Keratinocyte (primary cell): Measurements from ENCODE around the gene ARHGAP32.

Experiments
- CTCF ChIP-seq, 3 experiments: IDR thresholded peaks in 1 of 3; conservative IDR thresholded peaks in 1 of 3; optimal IDR thresholded peaks in 1 of 3; 2 replicates in 2 of 3; 3 replicates in 1 of 3; pipeline versions ENCODE3 to v1.5.1; 2011; ENCODE audit warnings: low read length in 3 of 3, mild to moderate bottlenecking in 3 of 3, moderate library complexity in 2 of 3, control low read depth in 1 of 3, inconsistent platforms in 1 of 3; ENCODE audit not compliant: insufficient read depth in 2 of 3; ENCODE audit errors: extremely low read depth in 1 of 3
- EZH2 ChIP-seq: IDR thresholded peaks from one replicate; pipeline ENCODE4 v1.6.1; 2012; ENCODE audit warnings: inconsistent platforms, mild to moderate bottlenecking, low read length, moderate library complexity

GRCh38 chr11:129021295-129021694, 170.8 kb downstream of the ARHGAP32 start:
- TF ChIP-seq CTCF (optimal IDR thresholded peaks at IDR 0.05 in 1 of 3, IDR thresholded peaks at IDR 0.05 in 1 of 3, conservative IDR thresholded peaks at IDR 0.05 in 1 of 3; ENCODE audit: extremely low read depth in 1 of 3, insufficient read depth in 2 of 3, low read length in 3 of 3) (no peak), EZH2 (no peak)
